H9 (cell line): ENCODE results near the gene LHFPL6. TPM values are rescaled to one million over a fixed set of nuclear protein-coding genes. Genes with fewer than 3 reads are reported as not detected.

ENCODE experiments used
- DNase-seq: peaks from one replicate; pipeline ENCODE4 v3.0.0-alpha.2; 2017
- H2AFZ ChIP-seq: one replicate; pipeline ENCODE4 v1.6.1; 2013; ENCODE audit warnings: mild to moderate bottlenecking, low read length, control low read depth, moderate library complexity
- H2AK5ac ChIP-seq: 2 replicates; pipeline ENCODE4 v1.6.1; 2013; ENCODE audit warnings: low read length, control low read depth, mixed read lengths; ENCODE audit not compliant: insufficient read length
- H2BK120ac ChIP-seq: one replicate; pipeline ENCODE4 v1.6.1; 2013; ENCODE audit warnings: low read depth, mild to moderate bottlenecking, low read length, control low read depth, inconsistent platforms; ENCODE audit not compliant: poor library complexity, severe bottlenecking
- H2BK12ac ChIP-seq: 2 replicates; pipeline ENCODE4 v1.6.1; 2013; ENCODE audit warnings: low read length, control low read depth, mixed read lengths, low read depth; ENCODE audit not compliant: insufficient read length
- H2BK15ac ChIP-seq: 2 replicates; pipeline ENCODE4 v1.6.1; 2013; ENCODE audit warnings: low read depth, low read length, control low read depth
- H2BK20ac ChIP-seq: one replicate; pipeline ENCODE4 v1.6.1; 2013; ENCODE audit warnings: low read depth, mild to moderate bottlenecking, low read length, control low read depth, inconsistent platforms; ENCODE audit not compliant: poor library complexity, severe bottlenecking
- H2BK5ac ChIP-seq: 2 replicates; pipeline ENCODE4 v1.6.1; 2013; ENCODE audit warnings: low read length, control low read depth, mixed read lengths; ENCODE audit not compliant: insufficient read length
- H3K14ac ChIP-seq: 2 replicates; pipeline ENCODE4 v1.6.1; 2013; ENCODE audit warnings: low read length, control low read depth; ENCODE audit not compliant: insufficient read depth
- H3K18ac ChIP-seq: 2 replicates; pipeline ENCODE4 v1.6.1; 2013; ENCODE audit warnings: low read depth, mild to moderate bottlenecking, mixed read lengths, low read length, control low read depth; ENCODE audit not compliant: insufficient read length
- H3K23ac ChIP-seq: 2 replicates; pipeline ENCODE4 v1.6.1; 2013; ENCODE audit warnings: low read length, control low read depth, mixed read lengths, low read depth; ENCODE audit not compliant: insufficient read length
- H3K23me2 ChIP-seq: 2 replicates; pipeline ENCODE4 v1.6.1; 2013; ENCODE audit warnings: low read depth, mild to moderate bottlenecking, mixed read lengths, low read length, control low read depth; ENCODE audit not compliant: insufficient read length, poor library complexity, severe bottlenecking
- H3K27ac ChIP-seq: 2 replicates; pipeline ENCODE4 v1.5.1; 2013; ENCODE audit warnings: low read length, control low read depth, mixed read lengths, low read depth; ENCODE audit not compliant: insufficient read length
- H3K27me3 ChIP-seq: 2 replicates; pipeline ENCODE4 v1.6.1; 2013; ENCODE audit warnings: low read length, control low read depth, inconsistent platforms; ENCODE audit not compliant: insufficient read depth
- H3K4ac ChIP-seq: 2 replicates; pipeline ENCODE4 v1.6.1; 2013; ENCODE audit warnings: low read depth, mild to moderate bottlenecking, control low read depth, inconsistent platforms, low read length, moderate library complexity
- H3K4me1 ChIP-seq: 2 replicates; pipeline ENCODE4 v1.6.1; 2013; ENCODE audit warnings: low read length, control low read depth, inconsistent platforms; ENCODE audit not compliant: insufficient read depth
- H3K4me2 ChIP-seq: 2 replicates; pipeline ENCODE4 v1.6.1; 2013; ENCODE audit warnings: low read length, control low read depth, mixed read lengths; ENCODE audit not compliant: insufficient read length, insufficient read depth
- H3K56ac ChIP-seq: 2 replicates; pipeline ENCODE4 v1.6.1; 2013; ENCODE audit warnings: low read depth, mild to moderate bottlenecking, mixed read lengths, low read length, control low read depth; ENCODE audit not compliant: insufficient read length
- H3K79me1 ChIP-seq: 2 replicates; pipeline ENCODE4 v1.6.1; 2013; ENCODE audit warnings: low read depth, mild to moderate bottlenecking, moderate library complexity, low read length, control low read depth, inconsistent platforms; ENCODE audit not compliant: insufficient read depth, poor library complexity, severe bottlenecking
- H3K79me2 ChIP-seq: 2 replicates; pipeline ENCODE4 v1.6.1; 2013; ENCODE audit warnings: low read length, control low read depth, inconsistent platforms; ENCODE audit not compliant: insufficient read depth
- H3K9ac ChIP-seq: 2 replicates; pipeline ENCODE4 v1.6.1; 2013; ENCODE audit warnings: low read length, control low read depth, mixed read lengths; ENCODE audit not compliant: insufficient read length; ENCODE audit errors: extremely low read depth
- H3K9me3 ChIP-seq: one replicate; pipeline ENCODE4 v1.6.1; 2013; ENCODE audit warnings: low read depth, low read length, inconsistent platforms; ENCODE audit not compliant: control insufficient read depth
- H3T11ph ChIP-seq: one replicate; pipeline ENCODE4 v1.6.1; 2013; ENCODE audit warnings: mild to moderate bottlenecking, low read length, control low read depth, inconsistent platforms
- H4K20me1 ChIP-seq: one replicate; pipeline ENCODE4 v1.6.1; 2013; ENCODE audit not compliant: control insufficient read depth, insufficient read length, insufficient read depth
- H4K5ac ChIP-seq: 2 replicates; pipeline ENCODE4 v1.6.1; 2013; ENCODE audit warnings: low read depth, mild to moderate bottlenecking, mixed read lengths, low read length, control low read depth; ENCODE audit not compliant: insufficient read length
- H4K8ac ChIP-seq: replicated peaks from 2 replicates; pipeline ENCODE4 v1.6.1; 2013; ENCODE audit warnings: low read length, control low read depth, mixed read lengths, low read depth; ENCODE audit not compliant: insufficient read length
- H4K91ac ChIP-seq: 2 replicates; pipeline ENCODE4 v1.6.1; 2013; ENCODE audit warnings: low read depth, mild to moderate bottlenecking, moderate library complexity, mixed read lengths, low read length, control low read depth; ENCODE audit not compliant: insufficient read length
- H3K27ac Mint-ChIP-seq, 3 experiments: 2 replicates in 2 of 3; 3 replicates in 1 of 3; pipeline ENCODE4 v1.8.0; 2020 to 2021; ENCODE audit warnings: mixed read lengths in 3 of 3, mild to moderate bottlenecking in 1 of 3, moderate library complexity in 1 of 3
- H3K27me3 Mint-ChIP-seq: 2 replicates; pipeline ENCODE4 v1.8.0; 2021; ENCODE audit warnings: low read depth, mild to moderate bottlenecking, moderate library complexity, mixed read lengths
- H3K36me3 Mint-ChIP-seq, 3 experiments: 2 replicates in 2 of 3; 3 replicates in 1 of 3; pipeline ENCODE4 v1.8.0; 2020 to 2021; ENCODE audit warnings: low read depth in 3 of 3, mixed read lengths in 3 of 3; ENCODE audit not compliant: insufficient read depth in 1 of 3
- H3K4me1 Mint-ChIP-seq, 2 experiments: 2 replicates each; pipeline ENCODE4 v1.8.0; 2020; ENCODE audit warnings: mixed read lengths in 2 of 2
- H3K4me3 Mint-ChIP-seq, 2 experiments: 2 replicates in 1 of 2; 3 replicates in 1 of 2; pipeline ENCODE4 v1.8.0; 2020 to 2021; ENCODE audit warnings: mild to moderate bottlenecking in 2 of 2, mixed read lengths in 2 of 2, moderate library complexity in 1 of 2
- H3K9me3 Mint-ChIP-seq, 2 experiments: 2 replicates in 1 of 2; 3 replicates in 1 of 2; pipeline ENCODE4 v1.8.0; 2020; ENCODE audit warnings: mild to moderate bottlenecking in 2 of 2, mixed read lengths in 2 of 2, moderate library complexity in 1 of 2
- WGBS: extraction: QIAGEN DNeasy Blood & Tissue Kit; methylation state at CpG from one replicate; pipeline ENCODE4 v1.1.7; 2013; ENCODE audit warnings: missing lambda C conversion rate, low lambda C conversion rate, mixed read lengths; ENCODE audit not compliant: insufficient read length; ENCODE audit errors: extremely low coverage; 5-methylcytosine and 5-hydroxymethylcytosine counted together
- total RNA-seq: library from RNA; stranded (reverse); gene quantifications from 2 replicates; pipeline ENCODE4 v1.2.1, GENCODE V29; 2021
- TF ChIP-seq, protein P1 (sequence below): fragments of 200-600 bp; sonication (generic); conservative IDR thresholded peaks from 3 replicates; pipeline ENCODE4 v1.8.0; 2021; ENCODE audit warnings: antibody characterized with exemption, mild to moderate bottlenecking

Gene LHFPL6
- total RNA-seq, 1 experiment from 2014 or later: 3.5 TPM

DNA sequence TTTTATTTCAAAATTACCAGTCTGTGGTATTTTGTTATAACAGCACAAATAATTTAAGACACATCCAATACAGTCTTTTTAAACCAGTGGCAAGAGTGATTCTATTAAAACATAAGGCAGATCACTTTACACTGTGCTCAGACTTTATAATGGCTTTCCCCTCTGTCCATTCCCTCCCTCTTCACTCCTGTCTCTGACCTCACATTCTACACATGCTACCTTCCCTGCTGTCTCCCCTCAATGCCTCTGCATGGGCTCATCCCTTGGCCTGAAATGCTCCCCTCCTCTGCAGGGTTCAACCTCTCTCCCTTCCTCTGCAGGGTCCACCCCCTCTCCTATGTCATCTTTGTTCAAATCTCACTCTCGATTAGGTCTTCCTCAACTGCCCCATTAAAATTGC, 170.8 kb downstream of the LHFPL6 start:
- H3K9me3 ChIP-seq: no peaks in the 10 kb centered on the region
- H2BK15ac ChIP-seq: no peak overlapping the region
- no peak overlapping the region for H2BK20ac ChIP-seq
- no peak overlapping the region for H2BK12ac ChIP-seq
- no peak overlapping the region for H3K23ac ChIP-seq
- H3K79me1 ChIP-seq: no peaks in the 10 kb centered on the region
- no peaks in the 10 kb centered on the region for H3K23me2 ChIP-seq
- no peak overlapping the region for H3K4me3 Mint-ChIP-seq
- TF ChIP-seq, protein P1, sequence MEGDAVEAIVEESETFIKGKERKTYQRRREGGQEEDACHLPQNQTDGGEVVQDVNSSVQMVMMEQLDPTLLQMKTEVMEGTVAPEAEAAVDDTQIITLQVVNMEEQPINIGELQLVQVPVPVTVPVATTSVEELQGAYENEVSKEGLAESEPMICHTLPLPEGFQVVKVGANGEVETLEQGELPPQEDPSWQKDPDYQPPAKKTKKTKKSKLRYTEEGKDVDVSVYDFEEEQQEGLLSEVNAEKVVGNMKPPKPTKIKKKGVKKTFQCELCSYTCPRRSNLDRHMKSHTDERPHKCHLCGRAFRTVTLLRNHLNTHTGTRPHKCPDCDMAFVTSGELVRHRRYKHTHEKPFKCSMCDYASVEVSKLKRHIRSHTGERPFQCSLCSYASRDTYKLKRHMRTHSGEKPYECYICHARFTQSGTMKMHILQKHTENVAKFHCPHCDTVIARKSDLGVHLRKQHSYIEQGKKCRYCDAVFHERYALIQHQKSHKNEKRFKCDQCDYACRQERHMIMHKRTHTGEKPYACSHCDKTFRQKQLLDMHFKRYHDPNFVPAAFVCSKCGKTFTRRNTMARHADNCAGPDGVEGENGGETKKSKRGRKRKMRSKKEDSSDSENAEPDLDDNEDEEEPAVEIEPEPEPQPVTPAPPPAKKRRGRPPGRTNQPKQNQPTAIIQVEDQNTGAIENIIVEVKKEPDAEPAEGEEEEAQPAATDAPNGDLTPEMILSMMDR: no peak
- WGBS: no CpG with 5 or more reads among the region's 1 CpG
- H3K4me2 ChIP-seq: no peak overlapping the region
- H4K20me1 ChIP-seq: no peaks in the 10 kb centered on the region
- H2BK120ac ChIP-seq: no peak overlapping the region
- H3K14ac ChIP-seq: no peak overlapping the region
- H2AFZ ChIP-seq: no peak overlapping the region
- H3K36me3 Mint-ChIP-seq: peaks cover 8 to 42% (median 17%) of the 10 kb centered on the region in 3 experiments; a peak in 6 of 7 replicates
- H3K9ac ChIP-seq: no peak overlapping the region
- no peaks in the 10 kb centered on the region for H3K79me2 ChIP-seq
- peaks cover 7 to 10% of the 10 kb centered on the region in 2 experiments for H3K4me1 Mint-ChIP-seq
- H3K27me3 Mint-ChIP-seq: no peaks in the 10 kb centered on the region; the same call in none of the 2 replicates
- H3K56ac ChIP-seq: no peak overlapping the region
- H3K27me3 ChIP-seq: no peaks in the 10 kb centered on the region
- H3K4me1 ChIP-seq: no peaks in the 10 kb centered on the region
- peaks cover 23 to 31% of the 10 kb centered on the region in 2 experiments for H3K9me3 Mint-ChIP-seq
- no peak overlapping the region for H2BK5ac ChIP-seq
- no peak overlapping the region for H3T11ph ChIP-seq
- H3K4ac ChIP-seq: no peak overlapping the region
- DNase-seq: no peak
- H3K27ac Mint-ChIP-seq: peak overlapping the region in 1 of 3 experiments; percentile 25; a peak in 1 of 7 replicates
- no peak overlapping the region for H2AK5ac ChIP-seq
- no peak overlapping the region for H4K8ac ChIP-seq
- H3K18ac ChIP-seq: no peak overlapping the region
- no peak overlapping the region for H4K91ac ChIP-seq
- no peak overlapping the region for H4K5ac ChIP-seq
- no peak overlapping the region for H3K27ac ChIP-seq
